ENCODE measurements around the gene PCBD1.

Gene PCBD1

GRCh38 chr10:70917226-70917625 is 28.9 kb upstream of the PCBD1 start:
- DNase-seq = no peak

GRCh38 chr10:70916241-70916640 is 27.9 kb upstream of the PCBD1 start:
- DNase-seq = no peak

- DNase-seq = no peak
These were observed 27.4 kb upstream of the PCBD1 start for GRCh38 chr10:70915806-70916205.

- DNase-seq = no peak
These were observed 26.8 kb upstream of the PCBD1 start for GRCh38 chr10:70915206-70915605.

GRCh38 chr10:70914316-70914864 is 26.0 kb upstream of the PCBD1 start:
- DNase-seq = no peak

GRCh38 chr10:70913893-70914240 is 25.5 kb upstream of the PCBD1 start:
- DNase-seq = no peak

- DNase-seq = no peak
These were observed 25.0 kb upstream of the PCBD1 start for GRCh38 chr10:70913191-70913892.

GRCh38 chr10:70912556-70912955 is 24.2 kb upstream of the PCBD1 start:
- DNase-seq = no peak

GRCh38 chr10:70911386-70911785 is 23.0 kb upstream of the PCBD1 start:
- DNase-seq = no peak

- DNase-seq = no peak
These were observed 22.3 kb upstream of the PCBD1 start for GRCh38 chr10:70910486-70911341.

GRCh38 chr10:70909326-70909935 is 21.1 kb upstream of the PCBD1 start:
- no peak for DNase-seq

- no peak for DNase-seq
These were observed 20.3 kb upstream of the PCBD1 start for GRCh38 chr10:70908406-70909296.

- no peak for DNase-seq
These were observed 19.5 kb upstream of the PCBD1 start for GRCh38 chr10:70907637-70908405.

GRCh38 chr10:70906953-70907636 is 18.7 kb upstream of the PCBD1 start:
- no peak for DNase-seq

GRCh38 chr10:70906031-70906783 is 17.8 kb upstream of the PCBD1 start:
- no peak for DNase-seq

GRCh38 chr10:70905071-70906021 is 17.0 kb upstream of the PCBD1 start:
- no peak for DNase-seq

- DNase-seq = peak; percentile 28 to 52
These were observed 15.0 kb upstream of the PCBD1 start for GRCh38 chr10:70903262-70903921.

GRCh38 chr10:70902661-70903261 is 14.4 kb upstream of the PCBD1 start:
- DNase-seq = no peak
